Tibial nerve (tissue), 4 donors: ENCODE measurements around the gene EMC9.

Experiments
- CTCF ChIP-seq, 5 experiments: fragments of 200-600 bp in 3 of 5; fragments of 450-650 bp in 2 of 5; sonication (generic) in 3 of 5; IDR thresholded peaks; one replicate each; pipeline ENCODE4 v1.5.1; 2016 to 2019; ENCODE audit warnings: antibody characterized with exemption in 5 of 5, mild to moderate bottlenecking in 3 of 5, moderate library complexity in 2 of 5
- EP300 ChIP-seq, 2 donors: sonication (generic); formaldehyde crosslinking; IDR thresholded peaks; one replicate each; pipeline ENCODE4 v1.6.1; 2017; ENCODE audit warnings: antibody characterized with exemption in 2 of 2, mild to moderate bottlenecking in 1 of 2
- POLR2A ChIP-seq, 2 donors: fragments of 450-650 bp; IDR thresholded peaks; one replicate each; pipeline ENCODE4 v1.6.1; 2017; ENCODE audit warnings: antibody characterized with exemption in 2 of 2, mild to moderate bottlenecking in 2 of 2, moderate library complexity in 2 of 2

GRCh38 chr14:24113801-24114531 lies 27.4 kb downstream of the EMC9 start:
- TF ChIP-seq CTCF (IDR thresholded peaks at IDR 0.05) = peak in 1 of 5 experiments; percentile 10
- TF ChIP-seq POLR2A (IDR thresholded peaks at IDR 0.05) = peak in 1 of 2 donors; percentile 10
- peak; percentile 37 to 50 for TF ChIP-seq EP300 (IDR thresholded peaks at IDR 0.05)
